ENCODE measurements around the gene CD82. TPM values are rescaled to one million over a fixed set of nuclear protein-coding genes. Genes with fewer than 3 reads are reported as not detected.

Gene CD82
- total RNA-seq, 1 experiment from 2014 or later, result 8.2 TPM

GRCh38 chr11:44579302-44579761 is 13.9 kb downstream of the CD82 start:
- POLR2A ChIA-PET (ENCODE audit: low non-redundant PET), result no interaction called here
- CTCF ChIA-PET, result interaction anchor here (0.6 kb wide), 1 partner anchor 467 kb away, joined by 5 read pairs; no protein-coding TSS in a partner anchor
- no TSS peak for BruUV-seq (replicated peaks)

GRCh38 chr11:44580701-44581100 is 15.2 kb downstream of the CD82 start:
- no peak for DNase-seq (ENCODE audit: low spot score)
- H3K9me3 ChIP-seq (ENCODE audit: low read depth, low read length, poor library complexity, severe bottlenecking), result peaks cover 4% of the 10 kb centered on the region
- no peak overlapping the region for H3K27ac ChIP-seq (ENCODE audit: low read depth, low read length, poor library complexity, severe bottlenecking)
- BruUV-seq (replicated peaks), result no TSS peak
- no peak for TF ChIP-seq EZH2 (IDR thresholded peaks at IDR 0.05; ENCODE audit: borderline replicate concordance, low read depth, low read length, poor library complexity, severe bottlenecking)
- TF ChIP-seq CTCF (conservative IDR thresholded peaks at IDR 0.05; ENCODE audit: low read depth, low read length), result no peak
- ChIA-PET CTCF (no interaction called here), POLR2A (ENCODE audit: low non-redundant PET) (interaction anchor here (0.5 kb wide), 1 partner anchor 24 kb away, joined by 6 read pairs; no protein-coding TSS in a partner anchor)
- H3K4me1 ChIP-seq (ENCODE audit: insufficient read depth, low read length, poor library complexity, severe bottlenecking), result no peaks in the 10 kb centered on the region
- no peaks in the 10 kb centered on the region for H3K36me3 ChIP-seq (ENCODE audit: insufficient read depth, low read length, poor library complexity, severe bottlenecking)
- H3K27me3 ChIP-seq (replicated peaks; ENCODE audit: insufficient read depth, low read depth, low read length, poor library complexity), result no peaks in the 10 kb centered on the region
- intact Hi-C loops (cut with micrococcal nuclease; ENCODE audit: unreplicated experiment), result no loop called here
- H3K4me3 ChIP-seq (ENCODE audit: low read depth, low read length, poor library complexity, severe bottlenecking), result no peak overlapping the region

More at GRCh38 chr11:44579302-44579761, 13.9 kb downstream of the CD82 start:
- DNase-seq (ENCODE audit: low spot score), result no peak
- Histone ChIP-seq H3K27ac (ENCODE audit: low read depth, low read length, poor library complexity, severe bottlenecking) (no peak overlapping the region), H3K4me3 (ENCODE audit: low read depth, low read length, poor library complexity, severe bottlenecking) (no peak overlapping the region), H3K4me1 (ENCODE audit: insufficient read depth, low read length, poor library complexity, severe bottlenecking) (no peaks in the 10 kb centered on the region), H3K27me3 (replicated peaks; ENCODE audit: insufficient read depth, low read depth, low read length, poor library complexity) (no peaks in the 10 kb centered on the region), H3K36me3 (ENCODE audit: insufficient read depth, low read length, poor library complexity, severe bottlenecking) (no peaks in the 10 kb centered on the region), H3K9me3 (ENCODE audit: low read depth, low read length, poor library complexity, severe bottlenecking) (peaks cover 4% of the 10 kb centered on the region)
- no peak for TF ChIP-seq EZH2 (IDR thresholded peaks at IDR 0.05; ENCODE audit: borderline replicate concordance, low read depth, low read length, poor library complexity, severe bottlenecking)
- no peak for TF ChIP-seq CTCF (conservative IDR thresholded peaks at IDR 0.05; ENCODE audit: low read depth, low read length)
- intact Hi-C loops (cut with micrococcal nuclease; ENCODE audit: unreplicated experiment), result no loop called here

DNA sequence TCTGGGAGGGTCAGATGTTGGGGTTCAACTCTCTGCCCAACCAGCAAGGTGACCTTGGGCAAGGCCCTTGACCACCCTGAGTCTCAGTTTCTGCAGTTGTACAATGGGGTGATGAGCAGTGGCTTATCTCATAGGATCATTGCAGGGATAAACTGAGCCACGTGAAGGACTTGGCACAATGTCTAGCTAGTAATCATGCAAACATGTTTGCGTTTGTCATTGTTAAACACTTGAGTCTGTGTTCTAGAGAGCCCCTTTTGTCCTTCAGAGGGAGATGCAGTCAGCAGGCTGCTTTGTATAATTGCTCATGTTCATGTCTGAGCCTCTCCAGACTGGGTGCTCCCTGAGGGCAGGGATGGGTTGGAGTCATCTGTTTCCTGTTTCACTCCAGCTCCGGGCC is 15.8 kb downstream of the CD82 start:
- H3K4me1 ChIP-seq (ENCODE audit: insufficient read depth, low read length, poor library complexity, severe bottlenecking), result no peaks in the 10 kb centered on the region
- H3K27ac ChIP-seq (ENCODE audit: low read depth, low read length, poor library complexity, severe bottlenecking), result no peak overlapping the region
- no peaks in the 10 kb centered on the region for H3K36me3 ChIP-seq (ENCODE audit: insufficient read depth, low read length, poor library complexity, severe bottlenecking)
- no peaks in the 10 kb centered on the region for H3K27me3 ChIP-seq (replicated peaks; ENCODE audit: insufficient read depth, low read depth, low read length, poor library complexity)
- TF ChIP-seq EZH2 (IDR thresholded peaks at IDR 0.05; ENCODE audit: borderline replicate concordance, low read depth, low read length, poor library complexity, severe bottlenecking) (no peak), CTCF (conservative IDR thresholded peaks at IDR 0.05; ENCODE audit: low read depth, low read length) (no peak)
- CTCF ChIA-PET, result no interaction called here
- POLR2A ChIA-PET (ENCODE audit: low non-redundant PET), result interaction anchor here (0.5 kb wide), 1 partner anchor 25 kb away, joined by 6 read pairs; no protein-coding TSS in a partner anchor
- H3K4me3 ChIP-seq (ENCODE audit: low read depth, low read length, poor library complexity, severe bottlenecking), result no peak overlapping the region
- no TSS peak for BruUV-seq (replicated peaks)
- H3K9me3 ChIP-seq (ENCODE audit: low read depth, low read length, poor library complexity, severe bottlenecking), result peaks cover 4% of the 10 kb centered on the region
- no peak for DNase-seq (ENCODE audit: low spot score)
- intact Hi-C loops (cut with micrococcal nuclease; ENCODE audit: unreplicated experiment), result no loop called here

Data from A673 (cell line).